Stimulated activated memory B cell treated with anti-CD40 and anti-IgM and Interleukin-4, amounts not matched to agents 10 μg/mL and 1 μg/mL and 100 μg/mL, for 72 hours (primary cell): Measurements from ENCODE around the gene NUDT1.
A peak's percentile ranks its signal among the peaks of the same experiment; 100 is the strongest.

ENCODE experiments used
- ATAC-seq: fragments of 150-1000 bp; cut with Tn5 transposase; 2 replicates; pipeline ENCODE4 v1.10.0; 2021
- H3K27ac Mint-ChIP-seq: one replicate; pipeline ENCODE4 v1.8.0; 2022; ENCODE audit warnings: mild to moderate bottlenecking, mixed read lengths
- H3K27me3 Mint-ChIP-seq: one replicate; pipeline ENCODE4 v1.8.0; 2022; ENCODE audit warnings: mixed read lengths
- H3K36me3 Mint-ChIP-seq: one replicate; pipeline ENCODE4 v1.8.0; 2022; ENCODE audit warnings: mixed read lengths
- H3K4me1 Mint-ChIP-seq: one replicate; pipeline ENCODE4 v1.8.0; 2022; ENCODE audit warnings: mixed read lengths
- H3K4me3 Mint-ChIP-seq: one replicate; pipeline ENCODE4 v1.8.0; 2022; ENCODE audit warnings: mild to moderate bottlenecking, moderate library complexity, mixed read lengths
- H3K9me3 Mint-ChIP-seq: one replicate; pipeline ENCODE4 v1.8.0; 2022; ENCODE audit warnings: mixed read lengths

The NUDT1 gene

DNA sequence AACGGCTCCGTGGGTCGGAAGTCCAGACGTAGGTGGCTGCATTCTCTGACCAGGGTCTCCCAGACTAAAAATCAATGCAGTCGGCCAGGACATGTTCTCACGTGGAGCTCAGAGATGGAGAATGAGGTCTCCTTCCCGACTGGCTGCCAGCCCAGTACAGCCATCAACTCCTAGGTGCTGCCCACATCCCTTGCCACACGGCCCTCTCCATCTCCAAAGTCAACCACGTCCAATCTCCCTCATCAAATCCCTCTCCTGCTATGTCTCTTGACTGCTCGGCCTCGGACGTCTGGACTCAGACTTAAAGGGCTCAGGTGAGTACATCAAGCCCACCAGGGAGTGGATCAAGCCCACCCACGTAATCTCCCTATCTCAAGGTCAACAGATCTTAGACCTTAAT lies 16.2 kb upstream of the NUDT1 start:
- no peak overlapping the region for H3K27ac Mint-ChIP-seq
- no peaks in the 10 kb centered on the region for H3K27me3 Mint-ChIP-seq
- peaks cover 22% of the 10 kb centered on the region for H3K4me1 Mint-ChIP-seq
- H3K9me3 Mint-ChIP-seq = no peaks in the 10 kb centered on the region
- H3K36me3 Mint-ChIP-seq = peaks cover 70% of the 10 kb centered on the region
- no peak for ATAC-seq
- no peak overlapping the region for H3K4me3 Mint-ChIP-seq

- Mint-ChIP-seq H3K9me3 (no peaks in the 10 kb centered on the region), H3K27me3 (no peaks in the 10 kb centered on the region), H3K36me3 (peaks cover 56% of the 10 kb centered on the region), H3K27ac (no peak overlapping the region), H3K4me1 (peaks cover 30% of the 10 kb centered on the region), H3K4me3 (no peak overlapping the region)
- no peak for ATAC-seq
These were observed 14.3 kb upstream of the NUDT1 start for GRCh38 chr7:2227699-2228098.

GRCh38 chr7:2228921-2229320 lies 13.1 kb upstream of the NUDT1 start:
- Mint-ChIP-seq H3K4me1 (peaks cover 38% of the 10 kb centered on the region), H3K27ac (no peak overlapping the region), H3K36me3 (peaks cover 48% of the 10 kb centered on the region), H3K4me3 (no peak overlapping the region), H3K27me3 (no peaks in the 10 kb centered on the region), H3K9me3 (no peaks in the 10 kb centered on the region)
- ATAC-seq = no peak

DNA sequence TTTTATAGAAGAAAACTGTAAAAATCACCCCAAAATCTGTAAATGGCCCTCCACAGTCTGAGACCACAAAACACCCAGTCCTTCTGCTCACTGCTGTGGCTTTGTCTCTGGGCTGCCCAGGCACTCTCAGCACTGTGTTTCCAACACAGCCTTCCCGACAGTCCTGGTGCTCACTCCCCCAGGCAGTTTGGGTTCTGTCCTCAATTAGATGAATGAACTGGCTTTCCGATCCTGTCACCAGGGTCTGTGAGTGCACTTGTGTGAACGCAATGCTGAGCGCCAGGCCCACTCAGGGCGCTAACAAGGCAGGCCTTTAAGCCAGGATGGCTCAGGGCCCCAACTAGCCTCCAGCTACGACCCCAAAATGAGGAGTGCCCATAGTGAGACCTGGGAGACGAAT lies 12.6 kb upstream of the NUDT1 start:
- no peak for ATAC-seq
- no peak overlapping the region for H3K27ac Mint-ChIP-seq
- no peaks in the 10 kb centered on the region for H3K9me3 Mint-ChIP-seq
- H3K4me1 Mint-ChIP-seq = peaks cover 39% of the 10 kb centered on the region
- H3K36me3 Mint-ChIP-seq = peaks cover 44% of the 10 kb centered on the region
- no peaks in the 10 kb centered on the region for H3K27me3 Mint-ChIP-seq
- no peak overlapping the region for H3K4me3 Mint-ChIP-seq

- H3K4me1 Mint-ChIP-seq = peaks cover 46% of the 10 kb centered on the region
- ATAC-seq = no peak
- H3K36me3 Mint-ChIP-seq = peaks cover 47% of the 10 kb centered on the region
- H3K4me3 Mint-ChIP-seq = no peak overlapping the region
- H3K9me3 Mint-ChIP-seq = no peaks in the 10 kb centered on the region
- H3K27ac Mint-ChIP-seq = no peak overlapping the region
- no peaks in the 10 kb centered on the region for H3K27me3 Mint-ChIP-seq
These were observed 11.8 kb upstream of the NUDT1 start for GRCh38 chr7:2230226-2230625.

GRCh38 chr7:2230882-2231281 lies 11.1 kb upstream of the NUDT1 start:
- Mint-ChIP-seq H3K36me3 (peaks cover 44% of the 10 kb centered on the region), H3K4me3 (no peak overlapping the region), H3K27me3 (no peaks in the 10 kb centered on the region), H3K9me3 (no peaks in the 10 kb centered on the region), H3K4me1 (peaks cover 49% of the 10 kb centered on the region), H3K27ac (no peak overlapping the region)
- ATAC-seq = no peak

DNA sequence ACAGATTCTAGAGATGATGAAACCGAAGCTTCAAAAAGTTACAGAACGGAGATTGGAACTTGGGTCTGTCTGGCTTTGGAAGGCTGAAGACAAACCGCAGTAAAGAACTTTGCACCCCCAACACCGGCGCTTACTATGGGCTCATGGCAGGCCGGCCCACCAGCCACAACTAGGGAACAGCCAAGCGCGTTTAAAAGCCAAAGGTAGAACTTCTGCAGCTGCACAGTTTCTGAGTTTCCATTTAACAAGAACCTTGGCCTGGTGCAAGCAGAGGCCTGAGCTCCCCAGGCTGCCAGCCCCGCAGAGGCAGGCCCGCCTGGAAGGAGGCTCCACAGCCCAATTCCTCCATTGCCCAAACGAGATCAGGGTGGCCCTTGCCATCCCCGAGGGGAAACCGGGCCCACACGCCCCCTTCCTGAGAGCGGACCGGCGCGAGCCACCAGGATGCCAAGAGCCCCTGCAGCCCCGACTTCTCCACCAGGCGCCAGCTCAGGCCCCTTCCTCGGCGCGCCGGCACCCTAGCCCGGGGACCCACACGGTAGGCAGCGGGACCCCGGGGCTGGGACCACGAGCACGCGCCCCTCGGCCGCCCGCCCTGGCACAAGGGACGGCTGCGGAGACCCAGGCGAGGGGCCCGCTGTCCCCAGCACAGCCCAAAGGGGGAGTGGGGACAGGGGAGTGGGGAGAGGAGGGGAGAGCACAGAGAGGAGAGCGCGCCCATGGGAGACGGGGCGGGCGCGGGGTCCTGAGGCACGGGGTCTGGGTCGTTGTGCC lies 9.8 kb upstream of the NUDT1 start:
- Mint-ChIP-seq H3K36me3 (peaks cover 42% of the 10 kb centered on the region), H3K27me3 (no peaks in the 10 kb centered on the region), H3K9me3 (peaks cover 1% of the 10 kb centered on the region), H3K4me3 (peak overlapping the region; percentile 94), H3K27ac (peak overlapping the region; percentile 93), H3K4me1 (peaks cover 57% of the 10 kb centered on the region)
- ATAC-seq = peak; percentile 66

- Mint-ChIP-seq H3K4me3 (peak within 1 kb of the TSS; percentile 94), H3K27me3 (no peaks in the 10 kb centered on the region), H3K36me3 (peaks cover 40% of the 10 kb centered on the region), H3K27ac (peak within 1 kb of the TSS; percentile 93), H3K9me3 (peaks cover 2% of the 10 kb centered on the region), H3K4me1 (peaks cover 60% of the 10 kb centered on the region)
- ATAC-seq = peak; percentile 79
These were observed 9.1 kb upstream of the NUDT1 start, which contains the start of gene MAD1L1 for GRCh38 chr7:2232766-2233520. MAD1L1 (minus strand) TSS chr7:2232945; CDS start chr7:2230133, 2,812 bp downstream.

DNA sequence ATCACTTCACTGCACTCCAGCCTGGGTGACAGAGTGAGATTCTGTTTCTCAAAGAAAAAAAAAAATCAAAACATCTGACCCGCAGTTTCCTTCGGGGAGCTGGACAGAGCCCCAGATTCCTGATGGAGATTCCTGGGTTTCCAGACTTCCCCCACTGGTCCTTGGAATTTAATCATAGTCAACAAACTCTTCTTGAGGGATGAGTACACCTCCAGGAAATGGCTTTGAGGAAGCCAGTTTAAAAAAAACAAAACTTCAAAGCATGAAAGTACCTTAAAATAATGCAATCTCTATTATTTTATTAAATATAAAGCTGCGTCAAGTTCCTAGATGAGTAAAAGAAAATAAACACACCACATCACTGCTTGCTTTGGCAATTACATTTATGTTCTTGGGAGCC lies 8.1 kb upstream of the NUDT1 start:
- Mint-ChIP-seq H3K27me3 (no peaks in the 10 kb centered on the region), H3K36me3 (peaks cover 46% of the 10 kb centered on the region), H3K4me1 (peaks cover 66% of the 10 kb centered on the region), H3K9me3 (peaks cover 2% of the 10 kb centered on the region), H3K4me3 (no peak overlapping the region), H3K27ac (no peak overlapping the region)
- ATAC-seq = no peak

- Mint-ChIP-seq H3K27me3 (no peaks in the 10 kb centered on the region), H3K27ac (peak overlapping the region; percentile 97), H3K36me3 (peaks cover 41% of the 10 kb centered on the region), H3K9me3 (peaks cover 2% of the 10 kb centered on the region), H3K4me3 (peak overlapping the region; percentile 72), H3K4me1 (peaks cover 55% of the 10 kb centered on the region)
- peak; percentile 95 for ATAC-seq
These were observed 4.9 kb upstream of the NUDT1 start for GRCh38 chr7:2237109-2237602.

DNA sequence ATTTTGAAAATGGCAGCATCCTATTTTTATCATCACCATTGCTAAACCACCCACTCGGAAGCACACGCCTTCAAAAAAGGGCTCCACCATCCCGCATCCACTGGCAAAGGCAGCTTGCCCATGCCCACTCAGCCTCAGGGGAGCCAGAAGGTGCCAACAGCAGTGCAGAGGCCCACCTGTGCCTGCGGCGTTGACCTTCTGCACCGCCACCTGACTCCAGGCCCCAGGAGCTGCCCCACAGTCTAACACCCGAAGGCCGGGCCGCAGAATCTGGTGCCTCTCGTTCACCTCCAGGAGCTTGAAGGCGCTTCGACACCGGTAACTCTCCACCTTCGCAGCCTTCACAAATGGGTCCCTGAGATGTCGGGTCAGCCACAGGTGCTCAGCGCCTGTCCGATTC lies 2.8 kb upstream of the NUDT1 start:
- no peak overlapping the region for H3K4me3 Mint-ChIP-seq
- H3K9me3 Mint-ChIP-seq = peaks cover 2% of the 10 kb centered on the region
- no peak for ATAC-seq
- H3K27me3 Mint-ChIP-seq = no peaks in the 10 kb centered on the region
- peak overlapping the region; percentile 46 for H3K27ac Mint-ChIP-seq
- peaks cover 59% of the 10 kb centered on the region for H3K4me1 Mint-ChIP-seq
- H3K36me3 Mint-ChIP-seq = peaks cover 41% of the 10 kb centered on the region

- Mint-ChIP-seq H3K9me3 (no peaks in the 10 kb centered on the region), H3K4me1 (peaks cover 53% of the 10 kb centered on the region), H3K36me3 (peaks cover 26% of the 10 kb centered on the region), H3K4me3 (peak overlapping the region; percentile 93), H3K27ac (peak overlapping the region; percentile 92), H3K27me3 (no peaks in the 10 kb centered on the region)
- peak; percentile 51 for ATAC-seq
These were observed 759 bp downstream of the NUDT1 start for GRCh38 chr7:2242541-2243429.

GRCh38 chr7:2243458-2243857 lies 1.4 kb downstream of the NUDT1 start:
- Mint-ChIP-seq H3K4me1 (peaks cover 47% of the 10 kb centered on the region), H3K27me3 (no peaks in the 10 kb centered on the region), H3K4me3 (no peak overlapping the region), H3K36me3 (peaks cover 21% of the 10 kb centered on the region), H3K27ac (no peak overlapping the region), H3K9me3 (no peaks in the 10 kb centered on the region)
- ATAC-seq = no peak

DNA sequence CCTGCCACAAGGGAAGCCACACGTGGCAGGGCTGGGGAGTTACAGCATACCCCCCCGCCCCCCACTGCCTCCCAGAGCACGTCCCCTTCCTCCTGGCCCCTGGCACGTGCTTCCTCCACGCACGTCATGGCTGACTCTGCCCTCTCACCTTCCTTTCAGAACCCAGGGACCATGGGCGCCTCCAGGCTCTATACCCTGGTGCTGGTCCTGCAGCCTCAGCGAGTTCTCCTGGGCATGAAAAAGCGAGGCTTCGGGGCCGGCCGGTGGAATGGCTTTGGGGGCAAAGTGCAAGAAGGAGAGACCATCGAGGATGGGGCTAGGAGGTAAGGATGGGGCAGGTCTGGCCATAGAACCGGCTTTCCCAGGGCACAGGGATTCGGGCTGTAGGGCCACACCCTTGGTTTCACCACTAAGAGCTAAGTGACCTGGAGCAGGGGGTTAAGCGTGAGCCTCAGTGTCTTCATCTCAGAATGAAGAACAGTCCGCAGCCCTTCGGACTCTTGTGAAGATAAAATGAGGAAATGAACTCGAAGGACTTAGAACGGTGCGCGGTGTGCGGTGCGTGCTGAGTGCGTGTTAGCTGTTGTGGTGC lies 2.5 kb downstream of the NUDT1 start:
- Mint-ChIP-seq H3K36me3 (peaks cover 16% of the 10 kb centered on the region), H3K27ac (no peak overlapping the region), H3K4me1 (peaks cover 55% of the 10 kb centered on the region), H3K27me3 (no peaks in the 10 kb centered on the region), H3K4me3 (no peak overlapping the region), H3K9me3 (no peaks in the 10 kb centered on the region)
- no peak for ATAC-seq
